ENCODE data around the gene ARL4C. TPM values are rescaled to one million over a fixed set of nuclear protein-coding genes. Genes with fewer than 3 reads are reported as not detected.

ARL4C gene
- total RNA-seq, 4 donors from 2014 or later: 20.5 to 62.7 (median 47.0) TPM

DNA sequence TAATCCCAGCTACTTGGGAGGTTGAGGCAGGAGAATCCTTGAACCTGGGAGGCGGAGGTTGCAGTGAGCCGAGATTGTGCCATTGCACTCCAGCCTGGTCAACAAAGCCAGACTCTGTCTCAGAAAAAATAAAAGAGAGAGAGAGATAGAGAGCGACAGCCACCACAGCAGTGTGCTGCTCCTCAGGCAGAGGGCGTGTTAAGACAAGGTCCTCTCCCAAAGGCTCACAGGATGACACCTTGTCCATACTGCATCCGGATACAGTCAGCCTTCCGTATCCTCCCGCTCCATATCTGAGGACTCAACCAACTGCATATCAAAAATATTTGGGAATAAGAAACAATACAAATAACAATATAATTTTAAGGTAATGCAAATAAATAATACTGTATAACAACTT lies 20.1 kb downstream of the ARL4C start:
- no peak for DNase-seq (ENCODE audit: low spot score in 2 of 2)
- intact Hi-C loops (cut with DNase I; ENCODE audit: low total_unique reads): no loop called here
- no peak for TF ChIP-seq CTCF (IDR thresholded peaks at IDR 0.05)
- TF ChIP-seq POLR2A (IDR thresholded peaks at IDR 0.05): no peak
- no peak overlapping the region for H3K4me3 ChIP-seq (ENCODE audit: low read depth, poor library complexity, severe bottlenecking)
- WGBS, 2 donors: 66 to 81% methylated on average over 7 of the region's 7 CpGs

GRCh38 chr2:234474654-234475053 lies 22.2 kb downstream of the ARL4C start:
- intact Hi-C loops (cut with DNase I; ENCODE audit: low total_unique reads): no loop called here
- H3K4me3 ChIP-seq (ENCODE audit: low read depth, poor library complexity, severe bottlenecking): no peak overlapping the region
- WGBS, 2 donors: 91 to 96% methylated on average over 3 of the region's 3 CpGs
- no peak for DNase-seq (ENCODE audit: low spot score in 2 of 2)
- TF ChIP-seq POLR2A (IDR thresholded peaks at IDR 0.05): no peak
- no peak for TF ChIP-seq CTCF (IDR thresholded peaks at IDR 0.05)

GRCh38 chr2:234472155-234472554 lies 24.7 kb downstream of the ARL4C start:
- no peak overlapping the region for H3K4me3 ChIP-seq (ENCODE audit: low read depth, poor library complexity, severe bottlenecking)
- intact Hi-C loops (cut with DNase I; ENCODE audit: low total_unique reads): no loop called here
- DNase-seq (ENCODE audit: low spot score in 2 of 2): no peak
- TF ChIP-seq CTCF (IDR thresholded peaks at IDR 0.05): no peak
- no peak for TF ChIP-seq POLR2A (IDR thresholded peaks at IDR 0.05)

GRCh38 chr2:234469972-234470371 lies 26.9 kb downstream of the ARL4C start:
- no peak for TF ChIP-seq POLR2A (IDR thresholded peaks at IDR 0.05)
- TF ChIP-seq CTCF (IDR thresholded peaks at IDR 0.05): no peak
- WGBS, 2 donors: 82 to 83% methylated on average over 4 of the region's 4 CpGs
- intact Hi-C loops (cut with DNase I; ENCODE audit: low total_unique reads): no loop called here
- H3K4me3 ChIP-seq (ENCODE audit: low read depth, poor library complexity, severe bottlenecking): no peak overlapping the region
- DNase-seq (ENCODE audit: low spot score in 2 of 2): no peak

DNA sequence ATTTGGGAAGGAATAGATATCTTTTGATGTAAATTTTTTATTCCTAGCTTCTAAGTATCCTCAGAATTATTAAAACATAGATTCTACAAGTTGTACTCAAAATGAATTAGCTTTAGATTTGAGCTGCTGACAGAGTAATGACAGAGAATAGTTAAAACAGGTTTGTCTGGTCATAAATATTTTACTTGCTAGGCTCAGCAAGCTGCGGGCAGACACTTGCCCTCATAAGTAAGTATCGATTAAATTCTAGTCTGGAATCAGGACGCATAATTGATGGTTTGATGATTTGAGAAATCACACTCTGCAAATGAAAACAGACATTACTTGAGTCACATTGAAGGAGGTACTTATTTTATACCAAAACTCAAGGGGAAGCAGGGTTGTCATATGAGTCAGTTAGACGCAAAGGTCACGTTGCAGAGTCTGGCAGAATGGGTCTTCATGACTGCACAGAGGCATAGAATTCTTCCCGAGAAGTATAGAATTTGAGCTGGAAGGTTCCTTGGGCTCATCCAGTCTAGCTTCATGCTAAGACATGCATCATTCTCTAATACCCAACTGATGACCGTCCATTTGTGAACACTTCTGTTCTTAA lies 27.5 kb downstream of the ARL4C start:
- H3K4me3 ChIP-seq (ENCODE audit: low read depth, poor library complexity, severe bottlenecking): no peak overlapping the region
- DNase-seq (ENCODE audit: low spot score in 2 of 2): no peak
- no peak for TF ChIP-seq CTCF (IDR thresholded peaks at IDR 0.05)
- TF ChIP-seq POLR2A (IDR thresholded peaks at IDR 0.05): no peak
- 52 to 65% methylated on average over 7 of the region's 7 CpGs for WGBS, 2 donors
- intact Hi-C loops (cut with DNase I; ENCODE audit: low total_unique reads): no loop called here

DNA sequence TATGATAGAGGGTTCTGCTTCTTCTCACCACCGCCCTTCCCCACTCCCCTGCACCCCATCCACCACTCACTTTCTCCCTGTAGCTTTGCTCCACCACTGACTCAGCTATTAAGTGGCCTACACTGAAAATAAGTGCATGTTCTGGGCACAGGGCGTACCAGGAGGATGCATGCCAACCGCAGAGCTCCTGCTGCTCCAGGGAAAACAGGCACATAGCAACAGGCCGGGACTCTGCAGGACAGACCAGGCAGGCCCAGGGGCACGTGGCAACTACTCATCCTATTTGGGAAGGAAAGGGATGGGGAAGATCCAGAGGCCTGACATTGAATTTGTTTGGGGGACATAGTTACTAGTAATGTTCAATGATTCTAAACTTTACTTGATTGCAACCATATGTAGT lies 28.4 kb downstream of the ARL4C start:
- WGBS, 2 donors: 40 to 65% methylated on average over 4 to 5 of the region's 5 CpGs
- H3K4me3 ChIP-seq (ENCODE audit: low read depth, poor library complexity, severe bottlenecking): no peak overlapping the region
- DNase-seq (ENCODE audit: low spot score in 2 of 2): peak in 1 of 2 donors; percentile 74
- intact Hi-C loops (cut with DNase I; ENCODE audit: low total_unique reads): no loop called here
- TF ChIP-seq POLR2A (IDR thresholded peaks at IDR 0.05): no peak
- TF ChIP-seq CTCF (IDR thresholded peaks at IDR 0.05): no peak

All from lower leg skin (tissue), 4 donors.